Measurements from ENCODE around the gene STAP2.

DNA sequence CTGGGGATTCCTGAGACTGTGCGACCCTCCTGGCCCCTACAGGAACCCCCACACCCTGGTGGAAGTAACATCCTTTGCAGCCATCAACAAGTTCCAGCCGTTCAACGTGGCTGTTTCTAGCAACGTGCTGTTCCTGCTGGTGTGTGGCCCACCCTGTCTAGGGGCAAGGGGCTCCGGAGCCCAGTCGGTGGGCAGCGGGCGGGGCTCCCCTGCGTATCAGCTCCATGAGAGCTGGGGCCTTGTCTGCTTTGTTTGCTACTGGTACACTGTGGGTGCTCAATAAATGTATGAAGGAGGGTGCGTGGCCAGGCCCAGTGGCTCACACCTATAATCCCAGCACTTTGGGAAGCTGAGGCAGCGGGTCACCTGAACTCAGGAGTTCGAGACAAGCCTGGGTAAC lies 15.7 kb upstream of the STAP2 start:
- TF ChIP-seq, protein P1, sequence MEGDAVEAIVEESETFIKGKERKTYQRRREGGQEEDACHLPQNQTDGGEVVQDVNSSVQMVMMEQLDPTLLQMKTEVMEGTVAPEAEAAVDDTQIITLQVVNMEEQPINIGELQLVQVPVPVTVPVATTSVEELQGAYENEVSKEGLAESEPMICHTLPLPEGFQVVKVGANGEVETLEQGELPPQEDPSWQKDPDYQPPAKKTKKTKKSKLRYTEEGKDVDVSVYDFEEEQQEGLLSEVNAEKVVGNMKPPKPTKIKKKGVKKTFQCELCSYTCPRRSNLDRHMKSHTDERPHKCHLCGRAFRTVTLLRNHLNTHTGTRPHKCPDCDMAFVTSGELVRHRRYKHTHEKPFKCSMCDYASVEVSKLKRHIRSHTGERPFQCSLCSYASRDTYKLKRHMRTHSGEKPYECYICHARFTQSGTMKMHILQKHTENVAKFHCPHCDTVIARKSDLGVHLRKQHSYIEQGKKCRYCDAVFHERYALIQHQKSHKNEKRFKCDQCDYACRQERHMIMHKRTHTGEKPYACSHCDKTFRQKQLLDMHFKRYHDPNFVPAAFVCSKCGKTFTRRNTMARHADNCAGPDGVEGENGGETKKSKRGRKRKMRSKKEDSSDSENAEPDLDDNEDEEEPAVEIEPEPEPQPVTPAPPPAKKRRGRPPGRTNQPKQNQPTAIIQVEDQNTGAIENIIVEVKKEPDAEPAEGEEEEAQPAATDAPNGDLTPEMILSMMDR (IDR thresholded peaks at IDR 0.05; ENCODE audit: insufficient read depth, low read length), result no peak
- TF ChIP-seq POLR2AphosphoS5 (IDR thresholded peaks at IDR 0.05; ENCODE audit: low read depth), result no peak
- TF ChIP-seq SPI1 (IDR thresholded peaks at IDR 0.05; ENCODE audit: borderline replicate concordance, low read depth), result no peak

All from HL-60 (cell line).